ENCODE data around the gene DACT1. TPM values are rescaled to one million over a fixed set of nuclear protein-coding genes. Genes with fewer than 3 reads are reported as not detected.
A peak's percentile ranks its signal among the peaks of the same experiment; 100 is the strongest.

The DACT1 gene
- total RNA-seq, 8 experiments from 2014 or later: 1.2 to 55.8 (median 30.9) TPM

DNA sequence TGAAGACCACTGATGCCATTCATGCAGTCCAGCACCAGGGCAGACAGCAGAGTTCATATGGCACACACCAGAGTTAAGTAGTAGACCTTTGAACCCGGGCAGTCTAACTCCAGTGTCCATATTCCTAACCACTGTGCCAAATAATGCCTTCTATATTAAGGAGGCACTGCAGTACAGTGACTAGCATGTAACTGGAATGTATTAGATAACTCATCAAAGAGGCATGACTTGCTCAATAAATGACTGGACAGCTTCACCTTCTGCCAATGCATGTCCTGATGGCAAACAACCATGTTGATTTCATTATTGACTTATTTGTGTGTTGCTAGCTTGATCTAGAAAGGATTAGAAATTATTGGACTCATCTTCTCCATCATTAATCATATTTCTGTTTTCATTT lies 40.2 kb downstream of the DACT1 start:
- H3K27ac ChIP-seq: no peak overlapping the region
- H3K4me1 ChIP-seq (replicated peaks in 1 of 2): peaks cover 0 to 12% of the 10 kb centered on the region in 2 donors
- 33 to 89% (median 69%) methylated on average over 1 of the region's 1 CpG; no CpG with 5 or more reads in 6 of the 10 experiments for WGBS, 10 experiments
- H3K4me3 ChIP-seq: no peak overlapping the region
- in situ Hi-C loops (cut with MboI; ENCODE audit: low pct_unique_long_range_greater_than_20kb in 2 of 9, low sequenced_read_pairs in 9 of 9, unreplicated experiment in 9 of 9): no loop called here
- ATAC-seq (replicated peaks in 6 of 8): no peak

DNA sequence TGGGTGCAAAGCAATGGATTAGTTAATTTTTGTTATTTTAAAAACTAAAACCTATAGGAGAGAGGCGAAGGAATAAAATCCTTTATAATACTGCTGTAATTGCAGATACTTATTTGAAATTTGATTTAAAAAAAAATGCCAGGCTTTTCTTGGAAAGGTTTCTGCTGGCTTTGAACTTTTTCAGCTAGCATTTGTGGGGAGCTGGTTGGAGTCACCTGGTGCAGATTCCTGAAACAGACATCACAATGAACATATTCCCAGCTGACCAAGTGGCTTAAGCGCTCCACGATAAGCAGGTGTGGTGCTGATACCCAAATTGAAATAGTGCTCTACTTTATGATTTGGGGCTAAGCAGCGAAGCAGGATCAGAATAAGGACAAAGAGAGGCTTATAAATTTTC lies 42.9 kb downstream of the DACT1 start:
- H3K4me1 ChIP-seq (replicated peaks in 1 of 2): peaks cover 0 to 12% of the 10 kb centered on the region in 2 donors
- ATAC-seq (replicated peaks in 6 of 8): no peak
- H3K27ac ChIP-seq: no peak overlapping the region
- no peak overlapping the region for H3K4me3 ChIP-seq
- 60 to 96% (median 78%) methylated on average over 1 to 4 of the region's 4 CpGs for WGBS, 10 experiments
- in situ Hi-C loops (cut with MboI; ENCODE audit: low pct_unique_long_range_greater_than_20kb in 2 of 9, low sequenced_read_pairs in 9 of 9, unreplicated experiment in 9 of 9): no loop called here

DNA sequence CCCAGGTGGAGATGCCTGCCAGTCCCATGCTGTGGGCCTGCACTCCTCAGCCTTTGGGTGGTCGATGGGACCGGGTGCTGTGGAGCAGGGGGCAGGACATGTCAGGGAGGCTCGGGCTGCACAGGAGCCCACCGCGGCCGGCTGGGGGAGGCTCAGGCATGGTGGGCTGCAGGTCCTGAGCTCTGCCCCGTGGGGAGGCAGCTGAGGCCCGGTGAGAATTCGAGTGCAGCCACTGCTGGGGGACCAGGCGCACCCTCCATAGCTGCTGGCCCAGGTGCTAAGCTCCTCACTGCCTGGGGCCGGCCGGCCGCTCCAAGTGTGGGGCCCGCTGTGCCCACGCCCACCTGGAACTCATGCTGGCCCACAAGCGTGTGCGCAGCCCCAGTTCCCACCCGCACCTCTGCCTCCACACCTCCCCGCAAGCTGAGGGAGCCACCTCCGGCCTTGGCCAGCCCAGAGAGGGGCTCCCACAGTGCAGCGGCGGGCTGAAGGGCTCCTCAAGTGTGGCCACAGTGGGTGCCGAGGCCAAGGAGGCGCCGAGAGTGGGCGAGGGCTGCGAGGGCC lies 49.6 kb downstream of the DACT1 start:
- H3K4me1 ChIP-seq (replicated peaks in 1 of 2): no peaks in the 10 kb centered on the region
- WGBS, 10 experiments: 58 to 100% (median 89%) methylated on average over 3 to 9 of the region's 27 CpGs; no CpG with 5 or more reads in 6 of the 10 experiments
- no peak overlapping the region for H3K27ac ChIP-seq
- ATAC-seq (replicated peaks in 6 of 8): no peak
- in situ Hi-C loops (cut with MboI; ENCODE audit: low pct_unique_long_range_greater_than_20kb in 2 of 9, low sequenced_read_pairs in 9 of 9, unreplicated experiment in 9 of 9): no loop called here
- H3K4me3 ChIP-seq: no peak overlapping the region

DNA sequence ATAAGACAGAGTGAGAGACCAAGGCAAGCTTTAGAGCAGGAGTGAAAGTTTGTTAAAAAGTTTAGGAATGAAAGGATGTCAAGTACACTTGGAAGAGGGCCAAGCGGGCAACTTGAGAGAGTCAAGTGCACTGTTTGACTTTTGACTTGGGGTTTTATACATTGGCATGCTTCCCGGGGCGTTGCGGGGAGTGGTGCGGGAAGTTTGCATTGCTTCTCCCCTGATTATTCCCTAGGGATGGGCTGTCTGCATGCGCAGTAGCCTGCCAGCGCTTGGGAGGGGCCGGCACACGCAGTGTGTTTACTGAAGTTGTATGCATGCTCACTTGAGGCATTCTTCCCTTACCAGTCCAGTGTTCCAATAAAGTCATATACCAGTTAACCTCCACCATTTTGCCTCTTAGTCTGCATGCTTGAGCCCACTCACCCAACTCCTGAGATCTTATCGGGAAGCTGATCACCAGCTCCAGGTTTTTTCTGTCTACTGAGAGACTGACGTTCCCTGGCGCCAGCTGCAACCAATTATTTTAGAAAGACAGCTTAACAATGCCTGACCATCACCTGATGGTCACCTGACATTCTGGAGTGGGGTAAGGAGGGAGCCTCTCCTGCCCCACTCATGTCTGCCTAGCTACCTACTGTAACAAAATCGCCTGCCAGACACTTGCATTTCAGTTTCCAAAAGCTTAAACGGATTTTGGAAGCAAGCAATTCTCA lies 53.2 kb downstream of the DACT1 start:
- peak in 3 of 8 experiments; percentile 82 to 99 (median 91) for ATAC-seq (replicated peaks in 6 of 8)

DNA sequence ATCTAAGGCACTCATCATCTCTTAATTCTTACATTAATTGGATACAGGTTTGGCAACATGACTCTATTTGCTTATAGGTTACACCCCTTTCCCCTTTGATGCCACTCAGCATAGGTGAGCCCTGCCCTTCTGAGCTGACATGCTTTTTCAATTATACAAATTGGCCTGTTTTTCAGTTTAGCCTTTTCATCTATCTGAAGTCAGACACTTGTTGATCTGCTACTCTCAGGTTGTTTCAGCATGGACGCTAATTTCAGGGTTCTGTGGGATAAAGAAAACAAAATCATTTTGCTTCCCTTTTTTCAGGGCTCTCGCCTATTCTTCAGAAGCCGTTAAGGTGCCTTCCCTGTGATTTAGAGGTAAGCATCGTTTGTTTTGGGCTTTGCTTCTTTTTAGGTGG lies 55.3 kb downstream of the DACT1 start:
- WGBS, 10 experiments: 20 to 96% (median 84%) methylated on average over 1 to 4 of the region's 4 CpGs; no CpG with 5 or more reads in 1 of the 10 experiments
- ATAC-seq (replicated peaks in 6 of 8): no peak
- H3K27ac ChIP-seq: no peak overlapping the region
- H3K4me3 ChIP-seq: no peak overlapping the region
- in situ Hi-C loops (cut with MboI; ENCODE audit: low pct_unique_long_range_greater_than_20kb in 2 of 9, low sequenced_read_pairs in 9 of 9, unreplicated experiment in 9 of 9): no loop called here
- H3K4me1 ChIP-seq (replicated peaks in 1 of 2): peaks cover 0 to 7% of the 10 kb centered on the region in 2 donors

More for the DNA sequence above, 53.2 kb downstream of the DACT1 start:
- H3K4me3 ChIP-seq: no peak overlapping the region
- no peak overlapping the region for H3K27ac ChIP-seq
- in situ Hi-C loops (cut with MboI; ENCODE audit: low pct_unique_long_range_greater_than_20kb in 2 of 9, low sequenced_read_pairs in 9 of 9, unreplicated experiment in 9 of 9): no loop called here
- 16 to 95% (median 75%) methylated on average over 1 to 12 of the region's 14 CpGs for WGBS, 10 experiments
- no peaks in the 10 kb centered on the region for H3K4me1 ChIP-seq (replicated peaks in 1 of 2)

DNA sequence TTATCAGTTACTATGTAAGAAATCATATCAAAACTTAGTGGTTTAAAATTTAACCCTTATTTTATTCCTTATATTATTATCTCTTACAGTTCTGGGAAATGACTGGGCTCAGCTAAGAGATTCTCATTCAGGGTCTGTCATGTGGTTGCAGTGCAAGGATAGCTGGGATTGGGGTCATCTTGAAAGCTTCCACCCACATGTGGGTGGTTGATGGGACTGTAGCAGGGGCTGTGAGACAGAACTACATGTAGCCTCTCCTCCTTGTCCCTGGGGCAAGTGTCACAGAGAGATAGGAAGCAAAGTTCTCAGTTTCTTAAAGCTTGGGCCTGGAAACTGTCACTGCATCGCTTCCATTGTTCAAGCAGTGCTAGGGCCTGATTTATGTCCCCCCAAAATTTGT lies 57.8 kb downstream of the DACT1 start:
- WGBS, 10 experiments: 71 to 100% (median 92%) methylated on average over 1 of the region's 1 CpG; no CpG with 5 or more reads in 6 of the 10 experiments
- H3K4me1 ChIP-seq (replicated peaks in 1 of 2): peaks cover 0 to 13% of the 10 kb centered on the region in 2 donors
- in situ Hi-C loops (cut with MboI; ENCODE audit: low pct_unique_long_range_greater_than_20kb in 2 of 9, low sequenced_read_pairs in 9 of 9, unreplicated experiment in 9 of 9): no loop called here
- ATAC-seq (replicated peaks in 6 of 8): no peak
- no peak overlapping the region for H3K27ac ChIP-seq
- H3K4me3 ChIP-seq: no peak overlapping the region

DNA sequence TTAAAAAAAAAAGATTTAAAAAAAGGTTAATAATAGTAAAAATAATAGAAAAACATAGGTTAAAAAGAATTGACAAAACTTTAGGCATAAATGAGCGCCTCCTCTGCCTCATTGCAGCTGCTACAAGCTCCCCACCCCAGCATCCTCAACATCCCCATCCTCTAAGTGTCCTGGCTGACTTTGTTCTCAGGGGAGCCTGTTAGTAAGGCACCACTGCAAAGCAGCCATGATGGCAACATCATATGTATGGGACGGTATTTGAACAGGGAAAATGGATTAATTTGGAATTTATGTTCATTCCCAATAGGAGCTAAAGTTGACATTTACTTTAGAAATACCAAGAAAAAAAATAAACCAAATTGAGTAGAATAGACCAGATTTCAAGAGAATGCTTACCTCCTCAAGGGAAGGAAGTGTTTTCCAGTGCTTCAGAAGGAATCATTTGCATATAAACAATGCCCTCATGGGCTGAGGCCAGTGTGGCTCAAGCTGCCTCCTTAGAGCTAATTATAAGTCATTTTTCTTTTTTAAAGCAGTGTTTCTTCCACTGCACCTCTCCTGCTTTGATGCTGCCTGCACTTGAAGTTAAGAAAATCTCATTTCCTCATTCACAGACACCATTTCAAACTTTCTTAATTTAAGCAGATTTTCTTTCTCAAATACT lies 59.6 kb downstream of the DACT1 start:
- ATAC-seq (replicated peaks in 6 of 8): no peak
- Histone ChIP-seq H3K27ac (no peak overlapping the region), H3K4me1 (replicated peaks in 1 of 2) (peaks cover 1 to 20% of the 10 kb centered on the region in 2 donors), H3K4me3 (no peak overlapping the region)
- in situ Hi-C loops (cut with MboI; ENCODE audit: low pct_unique_long_range_greater_than_20kb in 2 of 9, low sequenced_read_pairs in 9 of 9, unreplicated experiment in 9 of 9): no loop called here
- WGBS, 10 experiments: 64 to 100% (median 95%) methylated on average over 1 to 2 of the region's 2 CpGs; no CpG with 5 or more reads in 1 of the 10 experiments

Other genes starting within 250 kb of the DACT1 start
- gene TOMM20L, start 242.0 kb upstream of the DACT1 start, total RNA-seq: not detected
- 10 to 100 TPM; 29.8 to 51.1 (median 41.9) TPM for gene TIMM9, start 210.4 kb upstream of the DACT1 start, total RNA-seq
- 10 to 100 TPM; 13.2 to 29.8 (median 17.8) TPM for gene KIAA0586, start 210.2 kb upstream of the DACT1 start, total RNA-seq